Measurements from ENCODE around the gene CIBAR2. TPM values are rescaled to one million over a fixed set of nuclear protein-coding genes. Genes with fewer than 3 reads are reported as not detected.
A peak's percentile ranks its signal among the peaks of the same experiment; 100 is the strongest.

Gene CIBAR2
- total RNA-seq, 1 donor from 2014 or later = not detected

DNA sequence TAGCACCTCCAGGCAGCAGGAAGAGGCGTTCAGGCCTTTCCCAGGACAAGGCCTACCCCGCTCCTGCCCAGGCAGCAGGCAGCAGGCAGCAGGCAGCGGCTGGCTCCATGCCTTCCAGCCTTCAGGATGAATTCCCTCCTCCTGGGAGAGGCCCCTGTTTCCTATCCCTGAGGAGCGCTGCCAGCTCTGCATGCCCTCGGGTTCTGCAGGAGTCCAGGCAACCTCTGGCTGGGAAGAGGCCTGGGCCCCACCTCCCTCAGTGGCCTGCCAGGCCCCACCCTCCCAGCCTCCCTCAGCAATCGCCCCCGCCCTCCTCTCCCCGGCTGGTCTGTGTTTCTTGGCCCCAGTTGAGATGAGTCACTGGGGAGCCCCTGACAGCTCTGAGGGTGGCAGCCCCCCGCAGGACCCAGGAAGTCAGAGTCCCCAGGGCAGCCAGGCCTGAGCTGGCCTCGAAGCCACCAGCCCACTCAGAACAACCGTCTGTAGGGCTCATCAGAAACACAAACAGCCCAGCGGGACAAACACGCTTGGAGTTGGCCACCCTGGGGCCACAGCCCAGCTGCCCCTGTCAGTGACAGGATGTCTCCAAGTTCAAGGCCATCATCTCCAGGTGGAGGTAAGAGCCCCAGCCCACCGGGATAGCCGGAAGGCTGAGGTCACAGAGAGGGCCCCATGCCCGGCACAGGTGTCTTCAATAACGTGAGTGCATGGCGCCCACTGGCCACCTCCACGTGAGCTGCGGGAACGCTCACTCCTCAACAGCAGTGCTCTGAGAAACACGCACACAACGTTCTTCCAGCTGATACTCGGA lies 39.5 kb upstream of the CIBAR2 start:
- Histone ChIP-seq H3K9me3 (no peaks in the 10 kb centered on the region), H3K27ac (no peak overlapping the region), H3K27me3 (no peaks in the 10 kb centered on the region), H3K4me3 (no peak overlapping the region), H3K4me1 (peaks cover 5% of the 10 kb centered on the region), H3K36me3 (no peaks in the 10 kb centered on the region)
- no peak for DNase-seq
- TF ChIP-seq, protein P1, sequence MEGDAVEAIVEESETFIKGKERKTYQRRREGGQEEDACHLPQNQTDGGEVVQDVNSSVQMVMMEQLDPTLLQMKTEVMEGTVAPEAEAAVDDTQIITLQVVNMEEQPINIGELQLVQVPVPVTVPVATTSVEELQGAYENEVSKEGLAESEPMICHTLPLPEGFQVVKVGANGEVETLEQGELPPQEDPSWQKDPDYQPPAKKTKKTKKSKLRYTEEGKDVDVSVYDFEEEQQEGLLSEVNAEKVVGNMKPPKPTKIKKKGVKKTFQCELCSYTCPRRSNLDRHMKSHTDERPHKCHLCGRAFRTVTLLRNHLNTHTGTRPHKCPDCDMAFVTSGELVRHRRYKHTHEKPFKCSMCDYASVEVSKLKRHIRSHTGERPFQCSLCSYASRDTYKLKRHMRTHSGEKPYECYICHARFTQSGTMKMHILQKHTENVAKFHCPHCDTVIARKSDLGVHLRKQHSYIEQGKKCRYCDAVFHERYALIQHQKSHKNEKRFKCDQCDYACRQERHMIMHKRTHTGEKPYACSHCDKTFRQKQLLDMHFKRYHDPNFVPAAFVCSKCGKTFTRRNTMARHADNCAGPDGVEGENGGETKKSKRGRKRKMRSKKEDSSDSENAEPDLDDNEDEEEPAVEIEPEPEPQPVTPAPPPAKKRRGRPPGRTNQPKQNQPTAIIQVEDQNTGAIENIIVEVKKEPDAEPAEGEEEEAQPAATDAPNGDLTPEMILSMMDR (IDR thresholded peaks at IDR 0.05) = no peak
- intact Hi-C loops (cut with DNase I) = no loop called here
- ATAC-seq = peak; percentile 63

DNA sequence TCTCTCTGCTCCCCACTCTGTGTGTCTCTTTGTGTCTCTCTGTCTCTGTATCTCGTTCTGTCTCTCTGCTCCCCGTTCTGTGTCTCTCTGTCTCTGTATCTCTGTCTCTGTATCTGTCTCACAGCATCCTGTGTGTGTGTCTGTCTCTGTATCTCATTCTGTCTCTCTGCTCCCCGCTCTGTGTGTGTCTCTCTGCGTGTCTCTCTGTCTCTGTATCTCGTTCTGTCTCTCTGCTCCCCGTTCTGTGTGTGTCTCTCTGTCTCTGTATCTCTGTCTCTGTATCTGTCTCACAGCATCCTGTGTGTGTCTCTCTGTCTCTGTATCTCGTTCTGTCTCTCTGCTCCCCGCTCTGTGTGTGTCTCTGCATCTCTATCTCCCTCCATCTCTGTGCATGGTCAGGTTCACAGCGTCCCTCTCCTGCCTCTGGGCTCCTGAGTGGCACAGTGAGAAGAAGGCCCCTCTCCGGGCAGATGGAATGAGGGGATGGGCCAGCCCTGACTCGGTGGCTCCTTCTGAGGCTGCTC lies 38.9 kb upstream of the CIBAR2 start:
- Histone ChIP-seq H3K27me3 (no peaks in the 10 kb centered on the region), H3K4me1 (peaks cover 5% of the 10 kb centered on the region), H3K9me3 (no peaks in the 10 kb centered on the region), H3K27ac (no peak overlapping the region), H3K36me3 (no peaks in the 10 kb centered on the region), H3K4me3 (no peak overlapping the region)
- ATAC-seq = no peak
- TF ChIP-seq, protein P1 (IDR thresholded peaks at IDR 0.05) = no peak
- intact Hi-C loops (cut with DNase I) = no loop called here
- no peak for DNase-seq

DNA sequence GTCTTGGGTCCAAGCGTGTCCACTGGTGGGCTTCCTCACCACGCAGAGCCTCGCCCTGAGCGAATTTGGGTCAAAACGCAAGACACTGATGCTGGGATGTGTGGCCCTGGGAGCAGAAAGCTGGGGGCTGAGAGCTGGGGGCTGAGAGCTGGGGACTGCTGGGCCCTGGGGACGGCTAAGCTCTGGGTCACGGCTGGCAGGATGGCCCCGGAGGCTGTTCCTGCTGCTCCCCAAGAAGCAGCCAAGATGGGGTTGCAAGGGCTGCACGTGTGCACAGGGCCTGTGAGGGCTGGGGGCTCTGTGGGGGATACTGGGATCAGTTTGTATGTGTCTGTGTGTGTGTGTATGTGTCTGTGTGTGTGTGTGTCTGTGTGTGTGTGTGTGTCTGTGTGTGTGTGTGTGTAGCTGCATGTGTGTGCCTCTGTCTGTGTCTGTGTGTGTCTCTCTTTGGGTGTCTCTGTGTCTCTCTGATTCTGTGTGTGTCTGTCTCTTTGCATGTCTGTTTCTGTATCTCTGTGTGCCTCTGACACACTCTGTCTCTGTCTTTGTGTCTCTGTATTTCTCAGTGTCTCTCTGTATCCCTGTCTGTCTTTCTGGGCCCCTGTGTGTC lies 38.2 kb upstream of the CIBAR2 start:
- no peak overlapping the region for H3K27ac ChIP-seq
- ATAC-seq (no peak), DNase-seq (no peak)
- intact Hi-C loops (cut with DNase I) = no loop called here
- no peaks in the 10 kb centered on the region for H3K9me3 ChIP-seq
- no peak overlapping the region for H3K4me3 ChIP-seq
- TF ChIP-seq, protein P1 (IDR thresholded peaks at IDR 0.05) = no peak
- H3K36me3 ChIP-seq = no peaks in the 10 kb centered on the region
- no peaks in the 10 kb centered on the region for H3K27me3 ChIP-seq
- peaks cover 5% of the 10 kb centered on the region for H3K4me1 ChIP-seq

DNA sequence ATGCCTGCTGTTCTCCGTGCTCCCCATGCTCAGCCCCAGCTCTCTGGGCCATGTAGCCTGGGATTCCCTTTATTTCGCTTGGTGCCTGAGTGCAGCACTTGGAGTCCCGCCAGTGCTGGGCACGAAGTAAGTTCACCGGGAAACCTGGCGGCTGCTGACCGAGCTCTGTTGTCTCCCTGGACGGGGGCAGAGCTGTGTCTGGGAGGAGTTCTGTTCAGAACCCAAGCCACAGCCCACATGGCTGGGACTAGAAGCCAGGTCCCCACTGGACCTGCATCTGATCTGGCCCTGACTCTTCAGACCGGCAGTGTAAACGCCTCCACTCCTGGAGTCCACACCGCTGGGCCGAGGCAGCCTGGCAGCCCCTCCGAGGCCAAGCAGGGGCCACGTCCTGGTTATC lies 37.5 kb upstream of the CIBAR2 start:
- Histone ChIP-seq H3K27me3 (no peaks in the 10 kb centered on the region), H3K27ac (no peak overlapping the region), H3K4me1 (peaks cover 5% of the 10 kb centered on the region), H3K36me3 (no peaks in the 10 kb centered on the region), H3K4me3 (no peak overlapping the region), H3K9me3 (no peaks in the 10 kb centered on the region)
- DNase-seq (no peak), ATAC-seq (no peak)
- intact Hi-C loops (cut with DNase I) = no loop called here
- TF ChIP-seq, protein P1 (IDR thresholded peaks at IDR 0.05) = no peak

DNA sequence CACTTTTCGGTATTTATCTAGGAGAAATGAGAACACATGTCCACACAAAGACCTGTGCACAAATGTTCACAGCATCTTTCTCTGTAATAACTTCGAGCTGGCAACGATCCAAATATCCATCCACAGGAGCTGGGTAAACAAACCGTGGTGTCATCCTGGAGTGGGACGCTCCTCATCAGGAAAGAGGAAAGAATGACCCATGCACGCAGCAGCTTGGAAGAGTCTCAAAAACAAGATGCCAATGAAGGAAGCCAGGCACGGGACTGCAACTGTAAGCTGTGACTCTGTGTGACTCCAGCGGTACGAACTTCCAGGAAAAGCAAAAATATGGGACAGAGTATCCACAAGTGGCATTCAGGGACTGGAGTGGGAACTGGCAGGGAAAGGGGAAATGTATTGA lies 36.7 kb upstream of the CIBAR2 start:
- no peak overlapping the region for H3K4me3 ChIP-seq
- H3K27ac ChIP-seq = no peak overlapping the region
- intact Hi-C loops (cut with DNase I) = no loop called here
- DNase-seq (no peak), ATAC-seq (no peak)
- H3K27me3 ChIP-seq = no peaks in the 10 kb centered on the region
- TF ChIP-seq, protein P1 (IDR thresholded peaks at IDR 0.05) = no peak
- H3K4me1 ChIP-seq = peaks cover 5% of the 10 kb centered on the region
- H3K9me3 ChIP-seq = no peaks in the 10 kb centered on the region
- no peaks in the 10 kb centered on the region for H3K36me3 ChIP-seq
